MM.1S (cell line): ENCODE measurements around the gene TEAD4.

ENCODE experiments used
- DNase-seq: peaks from one replicate; pipeline ENCODE4 v3.0.0-alpha.2; 2015
- H2AFZ ChIP-seq: fragments of 300-600 bp; sonication (generic); 2 replicates; pipeline ENCODE4 v1.6.0; 2016; ENCODE audit warnings: antibody characterized with exemption, low read length
- H3F3A ChIP-seq: fragments of 300-600 bp; sonication (generic); 2 replicates; pipeline ENCODE4 v1.6.1; 2016; ENCODE audit warnings: mild to moderate bottlenecking, antibody characterized with exemption, low read length, moderate library complexity, mixed read lengths; ENCODE audit not compliant: insufficient read depth
- H3K27ac ChIP-seq: fragments of 300-600 bp; sonication (generic); 2 replicates; pipeline ENCODE4 v1.5.1; 2016; ENCODE audit warnings: mild to moderate bottlenecking, low read length
- H3K27me3 ChIP-seq: fragments of 300-600 bp; sonication (generic); replicated peaks from 2 replicates; pipeline ENCODE4 v1.6.0; 2016; ENCODE audit warnings: low read length; ENCODE audit not compliant: insufficient read depth
- H3K36me3 ChIP-seq: fragments of 300-600 bp; sonication (generic); replicated peaks from 2 replicates; pipeline ENCODE4 v1.6.1; 2016; ENCODE audit warnings: mild to moderate bottlenecking, low read length, mixed read lengths; ENCODE audit not compliant: insufficient read depth
- H3K4me1 ChIP-seq: fragments of 300-600 bp; sonication (generic); 2 replicates; pipeline ENCODE4 v1.6.1; 2016; ENCODE audit warnings: low read length, mixed read lengths
- H3K4me2 ChIP-seq: fragments of 300-600 bp; sonication (generic); 2 replicates; pipeline ENCODE4 v1.6.0; 2016; ENCODE audit warnings: low read depth, low read length
- H3K4me3 ChIP-seq: fragments of 300-600 bp; sonication (generic); 2 replicates; pipeline ENCODE4 v1.5.1; 2016; ENCODE audit warnings: low read length, mixed read lengths
- H3K79me2 ChIP-seq: fragments of 300-600 bp; sonication (generic); 2 replicates; pipeline ENCODE4 v1.6.1; 2016; ENCODE audit warnings: mixed run types, low read length, mixed read lengths
- H3K9ac ChIP-seq: fragments of 300-600 bp; sonication (generic); 2 replicates; pipeline ENCODE4 v1.6.1; 2016; ENCODE audit warnings: low read length, mixed read lengths
- H3K9me2 ChIP-seq: fragments of 300-600 bp; sonication (generic); replicated peaks from 2 replicates; pipeline ENCODE4 v1.6.1; 2016; ENCODE audit warnings: mild to moderate bottlenecking, low read length, mixed read lengths; ENCODE audit not compliant: insufficient read depth
- H3K9me3 ChIP-seq: fragments of 300-600 bp; sonication (generic); replicated peaks from 2 replicates; pipeline ENCODE4 v1.6.1; 2016; ENCODE audit warnings: mild to moderate bottlenecking, low read length, mixed read lengths; ENCODE audit not compliant: insufficient read depth
- H4K20me1 ChIP-seq: fragments of 300-600 bp; sonication (generic); 2 replicates; pipeline ENCODE4 v1.6.1; 2016; ENCODE audit warnings: mild to moderate bottlenecking, low read length, moderate library complexity, mixed read lengths; ENCODE audit not compliant: insufficient read depth
- EZH2 ChIP-seq: fragments of 300-600 bp; sonication (generic); optimal IDR thresholded peaks from 2 replicates; pipeline ENCODE3; 2017; ENCODE audit warnings: low read depth, mild to moderate bottlenecking, antibody characterized with exemption, low read length, mixed read lengths
- EZH2phosphoT487 ChIP-seq: fragments of 300-600 bp; sonication (generic); IDR thresholded peaks from 2 replicates; pipeline ENCODE4 v1.6.1; 2018; ENCODE audit warnings: antibody characterized with exemption, low read length
- TF ChIP-seq, protein P1 (sequence below): fragments of 300-600 bp; sonication (generic); IDR thresholded peaks from 2 replicates; pipeline ENCODE4 v1.5.1; 2016; ENCODE audit warnings: antibody characterized with exemption, low read length, mixed read lengths

TEAD4 gene

DNA sequence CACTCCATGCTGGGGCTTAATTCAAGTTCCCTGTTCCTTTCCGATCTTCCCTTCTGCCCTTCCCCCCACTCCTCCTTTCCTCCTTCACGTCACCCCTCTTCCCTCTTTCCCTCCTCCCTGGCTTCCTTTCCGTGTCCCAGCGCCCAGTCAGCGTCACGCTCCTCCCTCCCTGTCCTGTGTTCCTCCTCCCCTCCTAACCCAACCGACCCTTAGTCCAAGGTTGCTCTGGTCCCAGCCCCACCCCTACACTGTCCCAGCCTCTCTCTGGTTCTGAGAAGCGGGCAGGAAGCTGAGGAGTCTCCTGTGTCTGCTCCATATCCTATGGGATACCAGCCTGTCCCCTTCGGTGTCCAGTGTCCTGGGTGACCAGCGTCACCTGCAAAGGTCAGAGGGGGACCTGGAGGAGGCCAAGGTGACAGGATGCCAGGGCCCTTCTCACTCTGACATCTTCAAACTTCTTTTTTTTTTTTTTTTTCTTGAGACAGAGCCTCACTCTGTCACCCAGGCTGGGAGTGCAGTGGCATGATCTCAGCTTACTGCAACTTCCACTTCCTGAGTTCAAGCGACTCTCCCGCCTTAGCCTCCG lies 61.7 kb downstream of the TEAD4 start:
- H3K79me2 ChIP-seq = no peaks in the 10 kb centered on the region
- no peak overlapping the region for H2AFZ ChIP-seq
- no peaks in the 10 kb centered on the region for H3K36me3 ChIP-seq
- TF ChIP-seq EZH2phosphoT487 = no peak
- H4K20me1 ChIP-seq = no peaks in the 10 kb centered on the region
- no peak overlapping the region for H3K4me3 ChIP-seq
- no peaks in the 10 kb centered on the region for H3K9me2 ChIP-seq
- H3F3A ChIP-seq = no peaks in the 10 kb centered on the region
- H3K9me3 ChIP-seq = no peaks in the 10 kb centered on the region
- H3K27ac ChIP-seq = no peak overlapping the region
- no peaks in the 10 kb centered on the region for H3K4me1 ChIP-seq
- no peak overlapping the region for H3K9ac ChIP-seq
- DNase-seq = no peak
- no peak overlapping the region for H3K4me2 ChIP-seq
- H3K27me3 ChIP-seq = no peaks in the 10 kb centered on the region

DNA sequence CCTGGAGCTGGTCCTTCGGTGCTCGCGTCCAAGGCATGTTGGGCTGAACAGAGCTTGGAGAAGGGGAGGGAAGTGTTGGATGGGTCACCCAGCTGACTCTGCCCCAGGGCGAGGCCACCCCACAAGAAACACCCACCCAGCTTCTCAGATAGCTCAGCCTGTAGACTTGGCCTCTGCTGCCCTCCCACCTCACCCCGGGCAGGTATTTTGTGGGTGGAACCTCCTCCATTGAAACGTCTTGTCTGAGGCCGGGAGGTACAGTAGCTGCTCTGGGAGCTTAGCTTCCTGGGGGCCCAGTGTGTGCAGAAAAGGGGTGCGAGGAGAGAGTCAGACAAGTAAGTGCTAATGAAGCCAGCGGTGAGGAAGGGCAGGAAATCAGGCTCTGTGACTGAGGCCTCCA lies 63.2 kb downstream of the TEAD4 start:
- Histone ChIP-seq H3K4me2 (no peak overlapping the region), H4K20me1 (no peaks in the 10 kb centered on the region), H3K9me3 (no peaks in the 10 kb centered on the region), H3K4me3 (no peak overlapping the region), H3K27me3 (no peaks in the 10 kb centered on the region), H2AFZ (no peak overlapping the region), H3F3A (no peaks in the 10 kb centered on the region), H3K9me2 (no peaks in the 10 kb centered on the region), H3K4me1 (no peaks in the 10 kb centered on the region), H3K36me3 (no peaks in the 10 kb centered on the region), H3K79me2 (no peaks in the 10 kb centered on the region), H3K27ac (no peak overlapping the region), H3K9ac (no peak overlapping the region)
- no peak for DNase-seq
- no peak for TF ChIP-seq EZH2
- no peak for TF ChIP-seq EZH2phosphoT487
- TF ChIP-seq, protein P1, sequence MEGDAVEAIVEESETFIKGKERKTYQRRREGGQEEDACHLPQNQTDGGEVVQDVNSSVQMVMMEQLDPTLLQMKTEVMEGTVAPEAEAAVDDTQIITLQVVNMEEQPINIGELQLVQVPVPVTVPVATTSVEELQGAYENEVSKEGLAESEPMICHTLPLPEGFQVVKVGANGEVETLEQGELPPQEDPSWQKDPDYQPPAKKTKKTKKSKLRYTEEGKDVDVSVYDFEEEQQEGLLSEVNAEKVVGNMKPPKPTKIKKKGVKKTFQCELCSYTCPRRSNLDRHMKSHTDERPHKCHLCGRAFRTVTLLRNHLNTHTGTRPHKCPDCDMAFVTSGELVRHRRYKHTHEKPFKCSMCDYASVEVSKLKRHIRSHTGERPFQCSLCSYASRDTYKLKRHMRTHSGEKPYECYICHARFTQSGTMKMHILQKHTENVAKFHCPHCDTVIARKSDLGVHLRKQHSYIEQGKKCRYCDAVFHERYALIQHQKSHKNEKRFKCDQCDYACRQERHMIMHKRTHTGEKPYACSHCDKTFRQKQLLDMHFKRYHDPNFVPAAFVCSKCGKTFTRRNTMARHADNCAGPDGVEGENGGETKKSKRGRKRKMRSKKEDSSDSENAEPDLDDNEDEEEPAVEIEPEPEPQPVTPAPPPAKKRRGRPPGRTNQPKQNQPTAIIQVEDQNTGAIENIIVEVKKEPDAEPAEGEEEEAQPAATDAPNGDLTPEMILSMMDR = no peak

DNA sequence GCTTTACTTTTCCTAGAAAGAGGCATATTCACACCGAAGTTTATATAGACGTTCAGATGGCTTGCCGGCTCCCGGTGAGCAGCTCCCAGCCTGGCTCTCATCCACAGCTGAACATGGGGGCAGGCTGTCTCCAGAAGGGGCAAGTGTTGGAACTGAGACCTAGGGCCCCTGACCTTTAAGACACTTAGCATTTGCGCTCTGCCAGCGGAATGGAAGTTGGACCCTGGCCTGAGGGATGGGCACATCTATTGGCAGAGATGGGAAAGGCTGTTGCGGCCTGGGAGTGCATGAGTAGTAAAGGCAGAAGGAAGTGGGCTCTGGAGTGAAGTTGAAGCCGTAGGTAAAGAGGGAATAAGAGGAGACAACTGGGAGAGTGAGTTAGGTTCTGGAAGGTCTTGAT lies 63.8 kb downstream of the TEAD4 start:
- Histone ChIP-seq H3K4me3 (no peak overlapping the region), H3K36me3 (no peaks in the 10 kb centered on the region), H3F3A (no peaks in the 10 kb centered on the region), H3K79me2 (no peaks in the 10 kb centered on the region), H3K27ac (no peak overlapping the region), H2AFZ (no peak overlapping the region), H3K4me1 (no peaks in the 10 kb centered on the region), H3K27me3 (no peaks in the 10 kb centered on the region), H3K9me3 (no peaks in the 10 kb centered on the region), H3K4me2 (no peak overlapping the region), H3K9ac (no peak overlapping the region), H3K9me2 (no peaks in the 10 kb centered on the region), H4K20me1 (no peaks in the 10 kb centered on the region)
- TF ChIP-seq, protein P1 = no peak
- TF ChIP-seq EZH2phosphoT487 (no peak), EZH2 (no peak)
- DNase-seq = no peak

DNA sequence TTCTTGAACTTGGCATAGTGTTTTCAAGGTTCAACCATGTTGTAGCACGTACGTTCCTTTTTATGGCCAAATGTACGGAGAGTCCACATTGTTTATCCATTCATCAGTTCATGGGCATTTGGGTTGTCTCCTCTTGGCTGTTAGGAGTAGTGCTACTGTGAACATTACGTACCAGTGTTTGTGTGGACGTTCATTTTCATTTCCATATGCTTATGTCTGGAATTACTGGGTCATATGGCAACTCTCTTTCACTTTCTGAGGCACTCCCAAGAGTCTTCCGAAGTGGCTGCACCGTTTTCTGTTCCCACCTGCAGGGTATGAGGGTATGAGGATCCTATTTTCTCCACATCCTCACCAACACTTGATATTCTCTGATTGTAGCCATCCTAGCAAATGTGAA lies 68.9 kb downstream of the TEAD4 start:
- no peak for TF ChIP-seq EZH2phosphoT487
- H2AFZ ChIP-seq = no peak overlapping the region
- no peaks in the 10 kb centered on the region for H3K4me1 ChIP-seq
- no peaks in the 10 kb centered on the region for H3K36me3 ChIP-seq
- no peaks in the 10 kb centered on the region for H3K9me3 ChIP-seq
- no peak for DNase-seq
- H3K79me2 ChIP-seq = no peaks in the 10 kb centered on the region
- no peaks in the 10 kb centered on the region for H4K20me1 ChIP-seq
- H3K27me3 ChIP-seq = no peaks in the 10 kb centered on the region
- no peak overlapping the region for H3K4me2 ChIP-seq
- no peak overlapping the region for H3K4me3 ChIP-seq
- H3K9me2 ChIP-seq = no peaks in the 10 kb centered on the region
- H3K27ac ChIP-seq = no peak overlapping the region
- H3F3A ChIP-seq = no peaks in the 10 kb centered on the region
- no peak overlapping the region for H3K9ac ChIP-seq
